Activated CD8-positive, alpha-beta T cell treated with anti-CD3 and anti-CD28 coated beads for 36 hours (primary cell): ENCODE measurements around the gene C1GALT1C1L. TPM values are rescaled to one million over a fixed set of nuclear protein-coding genes. Genes with fewer than 3 reads are reported as not detected.

Experiments used
- ATAC-seq: fragments of 200-7000 bp; cut with Tn5 transposase; one replicate; pipeline ENCODE4 v1.10.0; 2021; ENCODE audit warnings: mild to moderate bottlenecking, moderate library complexity
- CTCF ChIA-PET: fragments of 350-600 bp; sonication (Branson Sonifier 250); formaldehyde crosslinking; loops from one replicate; lab custom pipeline; 2021; ENCODE audit warnings: antibody characterized with exemption; lab: Charles Lee
- POLR2A ChIA-PET: fragments of 350-600 bp; sonication (Branson Sonifier 250); formaldehyde crosslinking; loops from one replicate; lab custom pipeline; 2021; ENCODE audit warnings: antibody characterized with exemption; lab: Charles Lee
- DNase-seq: peaks from one replicate; pipeline ENCODE4 v3.0.0-alpha.2; 2020
- H3K27ac Mint-ChIP-seq: one replicate; pipeline ENCODE4 v1.8.0; 2021; ENCODE audit warnings: mild to moderate bottlenecking, mixed read lengths
- H3K27me3 Mint-ChIP-seq: one replicate; pipeline ENCODE4 v1.8.0; 2021; ENCODE audit warnings: mixed read lengths
- H3K36me3 Mint-ChIP-seq: one replicate; pipeline ENCODE4 v1.8.0; 2021; ENCODE audit warnings: low read depth, mixed read lengths
- H3K4me1 Mint-ChIP-seq: one replicate; pipeline ENCODE4 v1.8.0; 2021; ENCODE audit warnings: low read depth, mixed read lengths
- H3K4me3 Mint-ChIP-seq: one replicate; pipeline ENCODE4 v1.8.0; 2021; ENCODE audit warnings: mild to moderate bottlenecking, moderate library complexity, mixed read lengths
- H3K9me3 Mint-ChIP-seq: one replicate; pipeline ENCODE4 v1.8.0; 2021; ENCODE audit warnings: mixed read lengths
- intact Hi-C: fragments of 100-400 bp; cut with micrococcal nuclease; formaldehyde crosslinking; loops from one replicate; pipeline ENCODE4 v1.10.0; 2022
- total RNA-seq, 2 experiments: library from RNA; stranded (reverse); gene quantifications; one replicate each; pipeline ENCODE4 v1.2.3, GENCODE V29; 2021
- TF ChIP-seq, protein P1 (sequence below): fragments of 200-600 bp; IDR thresholded peaks from one replicate; pipeline ENCODE4 v1.8.0; 2022; ENCODE audit warnings: antibody characterized with exemption, mild to moderate bottlenecking

Gene C1GALT1C1L
- total RNA-seq, 2 experiments from 2014 or later = 0.36 TPM; not detected in 1

GRCh38 chr2:43717322-43717721 lies 41.1 kb upstream of the C1GALT1C1L start:
- intact Hi-C loops = no loop called here
- ATAC-seq (no peak), DNase-seq (no peak)
- H3K4me1 Mint-ChIP-seq = no peaks in the 10 kb centered on the region
- no peaks in the 10 kb centered on the region for H3K36me3 Mint-ChIP-seq
- ChIA-PET CTCF (no interaction called here), POLR2A (no interaction called here)
- H3K27ac Mint-ChIP-seq = no peak overlapping the region
- peaks cover 14% of the 10 kb centered on the region for H3K27me3 Mint-ChIP-seq
- TF ChIP-seq, protein P1, sequence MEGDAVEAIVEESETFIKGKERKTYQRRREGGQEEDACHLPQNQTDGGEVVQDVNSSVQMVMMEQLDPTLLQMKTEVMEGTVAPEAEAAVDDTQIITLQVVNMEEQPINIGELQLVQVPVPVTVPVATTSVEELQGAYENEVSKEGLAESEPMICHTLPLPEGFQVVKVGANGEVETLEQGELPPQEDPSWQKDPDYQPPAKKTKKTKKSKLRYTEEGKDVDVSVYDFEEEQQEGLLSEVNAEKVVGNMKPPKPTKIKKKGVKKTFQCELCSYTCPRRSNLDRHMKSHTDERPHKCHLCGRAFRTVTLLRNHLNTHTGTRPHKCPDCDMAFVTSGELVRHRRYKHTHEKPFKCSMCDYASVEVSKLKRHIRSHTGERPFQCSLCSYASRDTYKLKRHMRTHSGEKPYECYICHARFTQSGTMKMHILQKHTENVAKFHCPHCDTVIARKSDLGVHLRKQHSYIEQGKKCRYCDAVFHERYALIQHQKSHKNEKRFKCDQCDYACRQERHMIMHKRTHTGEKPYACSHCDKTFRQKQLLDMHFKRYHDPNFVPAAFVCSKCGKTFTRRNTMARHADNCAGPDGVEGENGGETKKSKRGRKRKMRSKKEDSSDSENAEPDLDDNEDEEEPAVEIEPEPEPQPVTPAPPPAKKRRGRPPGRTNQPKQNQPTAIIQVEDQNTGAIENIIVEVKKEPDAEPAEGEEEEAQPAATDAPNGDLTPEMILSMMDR = no peak
- H3K9me3 Mint-ChIP-seq = no peaks in the 10 kb centered on the region
- no peak overlapping the region for H3K4me3 Mint-ChIP-seq

DNA sequence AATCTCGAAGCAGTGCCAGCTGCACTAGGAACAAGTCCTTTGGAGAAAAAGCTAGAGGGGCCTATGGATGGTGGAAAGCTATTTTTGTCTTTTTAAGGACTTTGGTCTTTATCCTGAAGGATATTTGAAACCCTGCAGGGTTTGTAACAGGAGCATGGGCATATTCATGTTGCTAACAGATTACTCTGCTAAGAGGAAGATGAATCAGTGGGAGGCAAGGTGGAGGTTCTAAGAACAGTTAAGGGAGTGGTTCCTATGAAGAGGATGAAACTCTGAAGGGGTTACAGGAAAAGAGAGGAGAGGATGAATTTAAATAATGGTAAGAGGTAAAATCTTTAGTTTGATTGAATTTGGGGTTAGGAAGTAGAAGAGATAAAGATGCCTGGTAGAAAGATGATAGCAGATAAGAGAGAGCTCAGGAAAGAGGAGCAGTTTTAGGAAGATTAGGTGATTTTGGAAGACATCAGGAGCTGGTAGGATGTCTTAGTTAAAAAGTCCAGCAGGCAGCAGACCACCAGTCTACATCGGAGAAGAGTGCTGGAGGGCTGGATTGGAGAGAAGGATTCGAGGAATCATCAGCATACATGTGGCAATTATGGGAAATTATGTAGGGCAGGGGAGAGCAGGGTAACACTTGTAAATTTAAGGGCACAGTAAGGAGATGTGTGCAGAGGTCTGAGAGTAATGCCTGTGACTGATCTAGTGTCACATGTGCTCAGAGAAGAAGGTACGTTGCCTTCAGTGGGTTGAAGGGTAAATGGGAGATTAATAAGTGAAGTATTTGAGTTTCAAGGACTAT lies 39.3 kb upstream of the C1GALT1C1L start:
- DNase-seq = no peak
- no peak for ATAC-seq
- POLR2A ChIA-PET = no interaction called here
- Mint-ChIP-seq H3K4me1 (no peaks in the 10 kb centered on the region), H3K36me3 (no peaks in the 10 kb centered on the region), H3K27me3 (peaks cover 18% of the 10 kb centered on the region), H3K4me3 (no peak overlapping the region), H3K27ac (no peak overlapping the region), H3K9me3 (no peaks in the 10 kb centered on the region)
- intact Hi-C loops = no loop called here
- TF ChIP-seq, protein P1 = no peak
- CTCF ChIA-PET = interaction anchor here (1.6 kb wide), 1 partner anchor 10 kb away, joined by 5 read pairs; no protein-coding TSS in a partner anchor

GRCh38 chr2:43714164-43714563 lies 37.9 kb upstream of the C1GALT1C1L start:
- ChIA-PET POLR2A (no interaction called here), CTCF (interaction anchor here (1.6 kb wide), 1 partner anchor 11 kb away, joined by 5 read pairs; no protein-coding TSS in a partner anchor)
- Mint-ChIP-seq H3K27me3 (peaks cover 21% of the 10 kb centered on the region), H3K36me3 (no peaks in the 10 kb centered on the region), H3K27ac (no peak overlapping the region), H3K4me1 (no peaks in the 10 kb centered on the region), H3K4me3 (no peak overlapping the region), H3K9me3 (no peaks in the 10 kb centered on the region)
- ATAC-seq (no peak), DNase-seq (no peak)
- intact Hi-C loops = no loop called here
- TF ChIP-seq, protein P1 = no peak

DNA sequence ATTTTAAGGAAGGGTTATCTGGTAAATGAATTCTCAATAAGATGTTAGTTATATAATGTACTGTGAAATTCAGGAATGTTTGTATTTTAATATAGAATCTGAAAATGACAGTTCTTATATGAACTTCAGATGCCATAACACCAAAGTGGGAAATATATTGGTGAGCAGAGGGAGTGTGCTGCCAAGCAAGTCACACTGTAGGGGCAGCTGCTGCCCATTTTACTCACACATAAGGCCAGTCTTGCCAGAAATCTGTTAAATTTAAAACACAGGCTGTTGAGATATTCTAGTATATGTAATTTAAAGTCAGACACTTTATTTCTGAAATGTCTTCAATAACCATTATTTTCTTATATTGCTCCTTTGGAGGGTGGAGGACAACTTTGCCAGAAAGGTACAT lies 34.6 kb upstream of the C1GALT1C1L start:
- no peak overlapping the region for H3K27ac Mint-ChIP-seq
- peaks cover 24% of the 10 kb centered on the region for H3K27me3 Mint-ChIP-seq
- intact Hi-C loops = no loop called here
- POLR2A ChIA-PET = no interaction called here
- no peaks in the 10 kb centered on the region for H3K9me3 Mint-ChIP-seq
- CTCF ChIA-PET = no interaction called here
- ATAC-seq = no peak
- DNase-seq = no peak
- no peaks in the 10 kb centered on the region for H3K36me3 Mint-ChIP-seq
- TF ChIP-seq, protein P1 = no peak
- H3K4me3 Mint-ChIP-seq = no peak overlapping the region
- H3K4me1 Mint-ChIP-seq = no peaks in the 10 kb centered on the region

- no peaks in the 10 kb centered on the region for H3K4me1 Mint-ChIP-seq
- intact Hi-C loops = no loop called here
- DNase-seq (no peak), ATAC-seq (no peak)
- no peak overlapping the region for H3K27ac Mint-ChIP-seq
- peaks cover 19% of the 10 kb centered on the region for H3K27me3 Mint-ChIP-seq
- POLR2A ChIA-PET = no interaction called here
- no peaks in the 10 kb centered on the region for H3K36me3 Mint-ChIP-seq
- TF ChIP-seq, protein P1 = no peak
- CTCF ChIA-PET = interaction anchor here (1.3 kb wide), 1 partner anchor 104 kb away, joined by 3 read pairs; no protein-coding TSS in a partner anchor
- H3K9me3 Mint-ChIP-seq = no peaks in the 10 kb centered on the region
- no peak overlapping the region for H3K4me3 Mint-ChIP-seq
Observed at GRCh38 chr2:43708891-43709290, 32.7 kb upstream of the C1GALT1C1L start.
